RWPE2 (cell line): ENCODE results near the gene RPTOR.
A peak's percentile ranks its signal among the peaks of the same experiment; 100 is the strongest.

Experiments used
- ATAC-seq: fragments of 200-7000 bp; cut with Tn5 transposase; 3 replicates; pipeline ENCODE4 v1.9.1; 2021; ENCODE audit warnings: low read depth
- DNase-seq: peaks from one replicate; pipeline ENCODE4 v3.0.0-alpha.2; 2020; ENCODE audit warnings: low spot score
- H3K27ac ChIP-seq: fragments of 450-650 bp; 2 replicates; pipeline ENCODE4 v1.5.1; 2017; ENCODE audit warnings: mild to moderate bottlenecking; ENCODE audit not compliant: poor library complexity, severe bottlenecking
- H3K27me3 ChIP-seq: fragments of 250-450 bp; sonication (Bioruptor Pico); 2 replicates; pipeline ENCODE4 v1.5.1; 2021; ENCODE audit warnings: mild to moderate bottlenecking, moderate library complexity; ENCODE audit not compliant: insufficient read depth, poor library complexity, severe bottlenecking
- H3K36me3 ChIP-seq: fragments of 250-450 bp; sonication (Bioruptor Pico); 2 replicates; pipeline ENCODE4 v1.5.1; 2020; ENCODE audit warnings: low read depth, mild to moderate bottlenecking, moderate library complexity
- H3K4me1 ChIP-seq: fragments of 250-450 bp; sonication (Bioruptor Pico); 2 replicates; pipeline ENCODE4 v1.5.1; 2021; ENCODE audit warnings: mild to moderate bottlenecking, moderate library complexity; ENCODE audit not compliant: insufficient read depth, poor library complexity, severe bottlenecking
- H3K4me3 ChIP-seq: fragments of 250-450 bp; sonication (Bioruptor Pico); 2 replicates; pipeline ENCODE4 v1.5.1; 2021; ENCODE audit warnings: mild to moderate bottlenecking, moderate library complexity; ENCODE audit not compliant: severe bottlenecking
- H3K9me3 ChIP-seq: fragments of 250-450 bp; sonication (Bioruptor Pico); 2 replicates; pipeline ENCODE4 v1.5.1; 2021; ENCODE audit warnings: mild to moderate bottlenecking, moderate library complexity; ENCODE audit not compliant: severe bottlenecking
- CTCF ChIP-seq: fragments of 450-650 bp; IDR thresholded peaks from one replicate; pipeline ENCODE4 v1.5.1; 2017; ENCODE audit warnings: mild to moderate bottlenecking, moderate library complexity; ENCODE audit not compliant: poor library complexity, severe bottlenecking

Gene RPTOR

GRCh38 chr17:80601146-80601545, 56.5 kb downstream of the RPTOR start:
- Histone ChIP-seq H3K4me3 (no peak overlapping the region), H3K4me1 (peaks cover 31% of the 10 kb centered on the region), H3K9me3 (no peaks in the 10 kb centered on the region), H3K36me3 (no peaks in the 10 kb centered on the region), H3K27ac (no peak overlapping the region), H3K27me3 (no peaks in the 10 kb centered on the region)
- TF ChIP-seq CTCF, result no peak
- DNase-seq, result no peak
- no peak for ATAC-seq

GRCh38 chr17:80603396-80603795, 58.8 kb downstream of the RPTOR start:
- Histone ChIP-seq H3K4me3 (no peak overlapping the region), H3K27ac (no peak overlapping the region), H3K36me3 (no peaks in the 10 kb centered on the region), H3K27me3 (no peaks in the 10 kb centered on the region), H3K9me3 (no peaks in the 10 kb centered on the region), H3K4me1 (peaks cover 27% of the 10 kb centered on the region)
- no peak for TF ChIP-seq CTCF
- DNase-seq (no peak), ATAC-seq (no peak)

GRCh38 chr17:80604009-80604669, 59.5 kb downstream of the RPTOR start:
- H3K27me3 ChIP-seq, result no peaks in the 10 kb centered on the region
- H3K27ac ChIP-seq, result no peak overlapping the region
- no peaks in the 10 kb centered on the region for H3K36me3 ChIP-seq
- no peak for TF ChIP-seq CTCF
- H3K4me3 ChIP-seq, result no peak overlapping the region
- no peak for DNase-seq
- no peaks in the 10 kb centered on the region for H3K9me3 ChIP-seq
- ATAC-seq, result no peak
- H3K4me1 ChIP-seq, result peaks cover 27% of the 10 kb centered on the region

GRCh38 chr17:80604670-80605010, 60.0 kb downstream of the RPTOR start:
- no peaks in the 10 kb centered on the region for H3K27me3 ChIP-seq
- H3K36me3 ChIP-seq, result no peaks in the 10 kb centered on the region
- ATAC-seq (no peak), DNase-seq (no peak)
- H3K4me3 ChIP-seq, result no peak overlapping the region
- peaks cover 23% of the 10 kb centered on the region for H3K4me1 ChIP-seq
- H3K27ac ChIP-seq, result no peak overlapping the region
- no peaks in the 10 kb centered on the region for H3K9me3 ChIP-seq
- no peak for TF ChIP-seq CTCF

- H3K9me3 ChIP-seq, result no peaks in the 10 kb centered on the region
- no peak overlapping the region for H3K27ac ChIP-seq
- peak; percentile 86 for DNase-seq
- peaks cover 17% of the 10 kb centered on the region for H3K4me1 ChIP-seq
- TF ChIP-seq CTCF, result peak; percentile 31
- no peaks in the 10 kb centered on the region for H3K36me3 ChIP-seq
- H3K27me3 ChIP-seq, result no peaks in the 10 kb centered on the region
- ATAC-seq, result peak; percentile 100
- no peak overlapping the region for H3K4me3 ChIP-seq
These were observed 60.9 kb downstream of the RPTOR start for GRCh38 chr17:80605326-80606066.
